Adrenal gland (tissue), 12 donors: ENCODE data around the gene WWP2. TPM values are rescaled to one million over a fixed set of nuclear protein-coding genes. Genes with fewer than 3 reads are reported as not detected.

Source experiments
- DNase-seq, 7 donors: peaks; one replicate each; pipeline ENCODE4 v3.0.0-alpha.2; 2019 to 2020
- H3K27ac ChIP-seq, 5 donors: fragments of 200-600 bp; sonication (generic) in 4 of 5; 1 replicate in 3 of 5; 2 replicates in 2 of 5; pipeline versions ENCODE4 v1.5.1 to v1.8.0; 2016 to 2020; ENCODE audit warnings: mild to moderate bottlenecking in 1 of 5
- H3K27me3 ChIP-seq: fragments of 200-600 bp; 2 replicates; pipeline ENCODE4 v1.8.0; 2021
- H3K36me3 ChIP-seq, 2 donors: fragments of 200-600 bp; replicated peaks in 1 of 2; 1 replicate in 1 of 2; 2 replicates in 1 of 2; pipeline versions ENCODE4 v1.5.1 to v1.8.0; 2018 to 2022
- H3K4me1 ChIP-seq, 2 donors: fragments of 200-600 bp; replicated peaks in 1 of 2; 1 replicate in 1 of 2; 2 replicates in 1 of 2; pipeline versions ENCODE4 v1.5.1 to v1.8.0; 2018 to 2021
- H3K4me3 ChIP-seq, 4 donors: fragments of 200-600 bp; sonication (generic) in 3 of 4; one replicate each; pipeline ENCODE4 v1.5.1; 2016 to 2018
- H3K9me3 ChIP-seq, 3 donors: fragments of 200-600 bp; sonication (generic) in 1 of 3; replicated peaks in 1 of 3; 1 replicate in 2 of 3; 2 replicates in 1 of 3; pipeline versions ENCODE4 v1.5.1 to v1.8.0; 2016 to 2021
- POLR2A ChIP-seq, 2 donors: fragments of 450-650 bp; IDR thresholded peaks; one replicate each; pipeline ENCODE4 v1.6.1; 2017; ENCODE audit warnings: antibody characterized with exemption in 2 of 2, mild to moderate bottlenecking in 2 of 2, moderate library complexity in 1 of 2
- WGBS, 4 donors: extraction: QIAGEN DNeasy Blood & Tissue Kit in 2 of 4; methylation state at CpG; one replicate each; pipeline versions ENCODE4 v1.1.5 to v1.1.7; 2013 to 2017; 5-methylcytosine and 5-hydroxymethylcytosine counted together
- intact Hi-C, 2 donors: fragments of 100-400 bp; cut with DNase I; formaldehyde crosslinking; loops; one replicate each; pipeline versions ENCODE4 v1.14.1 to v1.15.0; 2022 to 2023
- polyA plus RNA-seq, 3 donors: library from polyadenylated mRNA; stranded (reverse); fragments of 200-250 nt in 2 of 3; fragments of 350-450 nt in 1 of 3; fragmentation: Illumina TruSeq in 1 of 3; extraction: RNeasy Lipid Tissue Mini Kit (QIAGEN cat#74804) in 1 of 3; gene quantifications; one replicate each; pipeline ENCODE4 v1.2.3, GENCODE V29; 2013 to 2014
- total RNA-seq, 9 donors: library from RNA; depleted of rRNA in 4 of 9; stranded (reverse); fragments of >200 nt in 4 of 9; fragments of 120-200 nt in 1 of 9; fragmentation: NEBNext Ultra II Directional in 1 of 9; extraction: Animal tissue kit (Norgen Biotek cat#: 25700) in 1 of 9; gene quantifications; one replicate each; pipeline versions ENCODE4 v1.1.0 to v1.2.4, GENCODE V29; 2013 to 2023
- TF ChIP-seq, protein P1 (sequence below), 6 experiments: fragments of 450-650 bp in 4 of 6; fragments of 200-600 bp in 2 of 6; sonication (generic) in 1 of 6; IDR thresholded peaks; 1 replicate in 5 of 6; 2 replicates in 1 of 6; pipeline versions ENCODE4 v1.5.1 to v1.8.0; 2016 to 2021; ENCODE audit warnings: antibody characterized with exemption in 6 of 6, mild to moderate bottlenecking in 2 of 6, moderate library complexity in 1 of 6
- donor health status: healthy with polysubstance abuse.
- donor health status: Bipolar disorder and iron deficiency.
- donor health status: DM: yes; HTN: yes; CAD: no.
- donor health status: DM: no; HTN: no; CAD: no.
- donor health status: DM: no; HTN: no; CAD: no.
- donor health status: DM: yes; HTN: yes; CAD: no.

The WWP2 gene
- total and polyA plus RNA-seq, 12 donors: 28.3 to 99.8 (median 72.0) TPM

- no peak overlapping the region for H3K27ac ChIP-seq
- 84 to 92% (median 87%) methylated on average over 7 of the region's 7 CpGs for WGBS, 4 donors
- TF ChIP-seq, protein P1, sequence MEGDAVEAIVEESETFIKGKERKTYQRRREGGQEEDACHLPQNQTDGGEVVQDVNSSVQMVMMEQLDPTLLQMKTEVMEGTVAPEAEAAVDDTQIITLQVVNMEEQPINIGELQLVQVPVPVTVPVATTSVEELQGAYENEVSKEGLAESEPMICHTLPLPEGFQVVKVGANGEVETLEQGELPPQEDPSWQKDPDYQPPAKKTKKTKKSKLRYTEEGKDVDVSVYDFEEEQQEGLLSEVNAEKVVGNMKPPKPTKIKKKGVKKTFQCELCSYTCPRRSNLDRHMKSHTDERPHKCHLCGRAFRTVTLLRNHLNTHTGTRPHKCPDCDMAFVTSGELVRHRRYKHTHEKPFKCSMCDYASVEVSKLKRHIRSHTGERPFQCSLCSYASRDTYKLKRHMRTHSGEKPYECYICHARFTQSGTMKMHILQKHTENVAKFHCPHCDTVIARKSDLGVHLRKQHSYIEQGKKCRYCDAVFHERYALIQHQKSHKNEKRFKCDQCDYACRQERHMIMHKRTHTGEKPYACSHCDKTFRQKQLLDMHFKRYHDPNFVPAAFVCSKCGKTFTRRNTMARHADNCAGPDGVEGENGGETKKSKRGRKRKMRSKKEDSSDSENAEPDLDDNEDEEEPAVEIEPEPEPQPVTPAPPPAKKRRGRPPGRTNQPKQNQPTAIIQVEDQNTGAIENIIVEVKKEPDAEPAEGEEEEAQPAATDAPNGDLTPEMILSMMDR (IDR thresholded peaks at IDR 0.05): no peak
- TF ChIP-seq POLR2A (IDR thresholded peaks at IDR 0.05): no peak
Observed at GRCh38 chr16:69909760-69910159, 147.6 kb downstream of the WWP2 start.

DNA sequence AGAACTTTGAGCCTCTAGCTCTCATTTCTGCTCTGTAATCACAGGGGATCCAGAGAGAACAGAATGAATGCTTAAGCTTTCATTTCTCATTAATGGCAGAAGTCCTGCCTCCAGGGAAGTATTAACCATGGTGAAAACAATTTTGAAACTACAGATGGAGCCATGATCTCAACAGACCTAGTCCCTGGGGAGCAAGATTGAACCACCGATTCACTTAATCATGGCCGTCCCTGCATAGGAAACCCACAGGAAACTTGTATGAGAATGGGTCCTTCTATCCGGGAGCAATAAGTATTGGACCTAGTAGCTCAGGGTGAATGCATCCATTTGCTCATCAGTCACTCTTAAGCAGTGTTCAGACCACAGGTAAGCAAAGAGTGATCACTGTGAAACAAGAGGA is 148.8 kb downstream of the WWP2 start:
- H3K27ac ChIP-seq: no peak overlapping the region
- intact Hi-C loops: no loop called here
- H3K27me3 ChIP-seq: no peaks in the 10 kb centered on the region
- no peaks in the 10 kb centered on the region for H3K9me3 ChIP-seq
- WGBS, 4 donors: 50 to 92% (median 64%) methylated on average over 2 to 3 of the region's 3 CpGs
- H3K4me3 ChIP-seq: no peak overlapping the region
- no peaks in the 10 kb centered on the region for H3K4me1 ChIP-seq
- TF ChIP-seq, protein P1 (IDR thresholded peaks at IDR 0.05): no peak
- peaks cover 0 to 12% of the 10 kb centered on the region in 2 donors for H3K36me3 ChIP-seq
- no peak for DNase-seq

More at GRCh38 chr16:69909760-69910159, 147.6 kb downstream of the WWP2 start:
- Histone ChIP-seq H3K4me1 (no peaks in the 10 kb centered on the region), H3K4me3 (no peak overlapping the region), H3K27me3 (no peaks in the 10 kb centered on the region), H3K36me3 (peaks cover 0 to 12% of the 10 kb centered on the region in 2 donors), H3K9me3 (no peaks in the 10 kb centered on the region)
- DNase-seq: no peak
- intact Hi-C loops: no loop called here

DNA sequence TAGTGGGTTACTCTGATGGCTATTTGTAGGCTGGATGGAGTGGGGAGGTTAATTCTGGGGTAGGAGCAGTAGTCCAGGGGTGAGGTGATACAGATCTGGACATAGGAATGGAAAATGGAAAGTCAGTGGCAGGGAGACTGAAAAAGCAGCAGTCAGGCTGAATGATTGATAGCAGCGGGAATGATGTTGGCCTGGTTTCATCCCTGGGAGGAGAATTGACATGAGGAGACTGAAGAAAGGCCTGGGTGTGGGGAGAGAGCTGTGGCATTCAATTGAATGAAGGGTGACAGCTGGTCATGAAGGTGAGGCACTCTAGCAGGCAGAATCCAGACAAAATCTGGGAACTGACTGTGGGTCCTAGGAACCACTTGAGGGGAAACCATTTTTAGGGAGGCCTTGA is 154.3 kb downstream of the WWP2 start:
- Histone ChIP-seq H3K27ac (peak overlapping the region in 3 of 5 donors; percentile 81 to 96 (median 94)), H3K9me3 (no peaks in the 10 kb centered on the region), H3K4me1 (peaks cover 10 to 11% of the 10 kb centered on the region in 2 donors), H3K4me3 (no peak overlapping the region), H3K36me3 (no peaks in the 10 kb centered on the region), H3K27me3 (no peaks in the 10 kb centered on the region)
- WGBS, 4 donors: 88 to 100% (median 96%) methylated on average over 1 of the region's 1 CpG
- intact Hi-C loops: no loop called here
- no peak for DNase-seq
- no peak for TF ChIP-seq POLR2A (IDR thresholded peaks at IDR 0.05)
- TF ChIP-seq, protein P1 (IDR thresholded peaks at IDR 0.05): no peak

GRCh38 chr16:69917311-69917710 is 155.2 kb downstream of the WWP2 start:
- no peaks in the 10 kb centered on the region for H3K36me3 ChIP-seq
- DNase-seq: no peak
- peaks cover 10 to 11% of the 10 kb centered on the region in 2 donors for H3K4me1 ChIP-seq
- intact Hi-C loops: no loop called here
- H3K4me3 ChIP-seq: no peak overlapping the region
- H3K27me3 ChIP-seq: no peaks in the 10 kb centered on the region
- H3K27ac ChIP-seq: peak overlapping the region; percentile 19 to 96 (median 94)
- WGBS, 4 donors: 75 to 85% (median 75%) methylated on average over 1 of the region's 1 CpG; no CpG with 5 or more reads in 1 of the 4 donors
- TF ChIP-seq, protein P1 (IDR thresholded peaks at IDR 0.05): no peak
- TF ChIP-seq POLR2A (IDR thresholded peaks at IDR 0.05): no peak
- H3K9me3 ChIP-seq: no peaks in the 10 kb centered on the region
